Measurements from ENCODE around the gene FAM131C.
"Not testable (repeated sequence)": the region's sequence is repeated elsewhere in the genome, so short reads cannot be mapped to it uniquely, and the experiment has no call there.

The FAM131C gene

DNA sequence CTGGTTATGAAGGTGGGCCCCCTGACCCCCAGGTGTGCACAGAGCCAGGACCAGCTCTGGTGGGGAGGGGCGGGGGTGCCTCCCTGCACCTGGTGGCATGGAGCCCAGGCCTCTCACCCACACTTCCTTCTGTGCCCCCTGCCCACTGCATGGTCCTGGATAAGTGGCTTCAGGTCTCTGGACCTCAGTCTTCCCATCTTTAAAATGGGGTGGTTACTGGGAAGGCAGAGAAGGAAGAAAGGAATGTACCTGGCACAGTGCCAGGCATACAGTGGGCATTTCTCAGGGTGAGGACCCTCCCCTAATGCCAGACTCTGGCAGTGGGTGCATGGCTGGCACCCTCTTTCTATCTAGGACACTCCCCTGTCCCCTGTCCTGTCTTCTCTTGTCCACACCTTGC, 44.2 kb downstream of the FAM131C start:
- Histone ChIP-seq H3K36me3 (replicated peaks; ENCODE audit: low read depth, low read length) (no peaks in the 10 kb centered on the region), H3K4me3 (ENCODE audit: low read length) (no peak overlapping the region), H3K4me2 (ENCODE audit: low read length) (no peak overlapping the region), H3K79me2 (ENCODE audit: low read length) (no peaks in the 10 kb centered on the region), H3K9ac (ENCODE audit: low read length) (no peak overlapping the region), H3K4me1 (ENCODE audit: low read length) (no peaks in the 10 kb centered on the region), H3K9me3 (ENCODE audit: insufficient read depth, low read length) (no peaks in the 10 kb centered on the region), H4K20me1 (ENCODE audit: insufficient read depth, low read length) (no peaks in the 10 kb centered on the region), H3K27me3 (ENCODE audit: low read depth, low read length) (0 out of 2 replicates have a peak, but pooled peaks cover 4% of the 10 kb centered on the region), H2AFZ (ENCODE audit: low read depth, low read length) (no peak overlapping the region), H3K27ac (ENCODE audit: low read length) (no peak overlapping the region)
- TF ChIP-seq EZH2phosphoT487 (IDR thresholded peaks at IDR 0.05; ENCODE audit: low read depth): no peak
- TF ChIP-seq, protein P1, sequence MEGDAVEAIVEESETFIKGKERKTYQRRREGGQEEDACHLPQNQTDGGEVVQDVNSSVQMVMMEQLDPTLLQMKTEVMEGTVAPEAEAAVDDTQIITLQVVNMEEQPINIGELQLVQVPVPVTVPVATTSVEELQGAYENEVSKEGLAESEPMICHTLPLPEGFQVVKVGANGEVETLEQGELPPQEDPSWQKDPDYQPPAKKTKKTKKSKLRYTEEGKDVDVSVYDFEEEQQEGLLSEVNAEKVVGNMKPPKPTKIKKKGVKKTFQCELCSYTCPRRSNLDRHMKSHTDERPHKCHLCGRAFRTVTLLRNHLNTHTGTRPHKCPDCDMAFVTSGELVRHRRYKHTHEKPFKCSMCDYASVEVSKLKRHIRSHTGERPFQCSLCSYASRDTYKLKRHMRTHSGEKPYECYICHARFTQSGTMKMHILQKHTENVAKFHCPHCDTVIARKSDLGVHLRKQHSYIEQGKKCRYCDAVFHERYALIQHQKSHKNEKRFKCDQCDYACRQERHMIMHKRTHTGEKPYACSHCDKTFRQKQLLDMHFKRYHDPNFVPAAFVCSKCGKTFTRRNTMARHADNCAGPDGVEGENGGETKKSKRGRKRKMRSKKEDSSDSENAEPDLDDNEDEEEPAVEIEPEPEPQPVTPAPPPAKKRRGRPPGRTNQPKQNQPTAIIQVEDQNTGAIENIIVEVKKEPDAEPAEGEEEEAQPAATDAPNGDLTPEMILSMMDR (IDR thresholded peaks at IDR 0.05; ENCODE audit: low read depth, low read length): no peak

GRCh38 chr1:16029003-16029268, 44.5 kb downstream of the FAM131C start:
- H3K9ac ChIP-seq (ENCODE audit: low read length); H3K4me1 ChIP-seq (ENCODE audit: low read length); H3K36me3 ChIP-seq (replicated peaks; ENCODE audit: low read depth, low read length); H4K20me1 ChIP-seq (ENCODE audit: insufficient read depth, low read length); H2AFZ ChIP-seq (ENCODE audit: low read depth, low read length); H3K27ac ChIP-seq (ENCODE audit: low read length); H3K79me2 ChIP-seq (ENCODE audit: low read length); H3K4me3 ChIP-seq (ENCODE audit: low read length); H3K4me2 ChIP-seq (ENCODE audit: low read length); H3K27me3 ChIP-seq (ENCODE audit: low read depth, low read length); H3K9me3 ChIP-seq (ENCODE audit: insufficient read depth, low read length): not testable (repeated sequence)

GRCh38 chr1:16028237-16029002, 45.0 kb downstream of the FAM131C start:
- H4K20me1 ChIP-seq (ENCODE audit: insufficient read depth, low read length): no peaks in the 10 kb centered on the region
- H3K27me3 ChIP-seq (ENCODE audit: low read depth, low read length): 0 out of 2 replicates have a peak, but pooled peaks cover 4% of the 10 kb centered on the region
- no peaks in the 10 kb centered on the region for H3K79me2 ChIP-seq (ENCODE audit: low read length)
- no peaks in the 10 kb centered on the region for H3K36me3 ChIP-seq (replicated peaks; ENCODE audit: low read depth, low read length)
- H3K4me2 ChIP-seq (ENCODE audit: low read length): no peak overlapping the region
- H3K9me3 ChIP-seq (ENCODE audit: insufficient read depth, low read length): no peaks in the 10 kb centered on the region
- no peak overlapping the region for H3K9ac ChIP-seq (ENCODE audit: low read length)
- no peak overlapping the region for H3K27ac ChIP-seq (ENCODE audit: low read length)
- TF ChIP-seq, protein P1 (IDR thresholded peaks at IDR 0.05; ENCODE audit: low read depth, low read length): no peak
- TF ChIP-seq EZH2phosphoT487 (IDR thresholded peaks at IDR 0.05; ENCODE audit: low read depth): no peak
- no peak overlapping the region for H3K4me3 ChIP-seq (ENCODE audit: low read length)
- H3K4me1 ChIP-seq (ENCODE audit: low read length): no peaks in the 10 kb centered on the region
- H2AFZ ChIP-seq (ENCODE audit: low read depth, low read length): no peak overlapping the region

DNA sequence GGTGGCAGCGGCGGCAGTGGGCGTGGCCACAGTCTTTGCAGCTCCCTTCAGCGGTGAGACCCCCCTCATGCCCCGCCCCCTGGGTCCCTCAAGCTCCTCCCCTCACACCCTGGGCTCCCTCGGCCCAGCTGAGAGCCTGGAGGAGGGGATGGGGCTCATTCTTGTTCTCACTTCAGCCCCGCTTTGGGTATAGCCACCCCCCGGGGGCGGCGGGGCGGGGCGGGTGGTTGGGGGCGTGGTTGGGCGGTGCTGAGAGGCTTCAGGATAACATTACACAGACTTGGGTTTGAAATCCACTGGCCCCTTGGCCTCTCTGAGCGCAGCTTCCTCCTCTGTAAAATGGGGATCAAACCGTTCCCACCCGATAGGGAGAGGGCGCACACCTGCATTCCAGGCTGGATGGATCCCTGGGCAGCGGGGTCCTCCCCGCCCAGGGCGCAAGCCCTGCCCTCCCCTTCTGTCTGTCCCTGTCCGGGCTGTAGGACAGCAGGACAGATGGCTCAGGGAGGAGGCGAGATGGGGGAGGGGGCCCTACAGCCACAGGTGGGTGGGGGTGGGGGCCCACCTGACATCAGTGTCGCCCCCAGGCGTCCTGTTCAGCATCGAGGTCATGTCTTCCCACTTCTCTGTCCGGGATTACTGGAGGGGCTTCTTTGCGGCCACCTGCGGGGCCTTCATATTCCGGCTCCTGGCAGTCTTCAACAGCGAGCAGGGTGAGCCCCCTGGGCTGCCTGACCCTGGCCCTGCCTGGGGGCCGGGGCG, 46.5 kb downstream of the FAM131C start:
- TF ChIP-seq EZH2phosphoT487 (IDR thresholded peaks at IDR 0.05; ENCODE audit: low read depth): no peak
- TF ChIP-seq, protein P1 (IDR thresholded peaks at IDR 0.05; ENCODE audit: low read depth, low read length): no peak
- H3K4me2 ChIP-seq (ENCODE audit: low read length): no peak overlapping the region
- H4K20me1 ChIP-seq (ENCODE audit: insufficient read depth, low read length): no peaks in the 10 kb centered on the region
- no peaks in the 10 kb centered on the region for H3K9me3 ChIP-seq (ENCODE audit: insufficient read depth, low read length)
- H2AFZ ChIP-seq (ENCODE audit: low read depth, low read length): no peak overlapping the region
- no peak overlapping the region for H3K9ac ChIP-seq (ENCODE audit: low read length)
- no peaks in the 10 kb centered on the region for H3K79me2 ChIP-seq (ENCODE audit: low read length)
- no peaks in the 10 kb centered on the region for H3K36me3 ChIP-seq (replicated peaks; ENCODE audit: low read depth, low read length)
- H3K4me3 ChIP-seq (ENCODE audit: low read length): no peak overlapping the region
- H3K4me1 ChIP-seq (ENCODE audit: low read length): no peaks in the 10 kb centered on the region
- H3K27ac ChIP-seq (ENCODE audit: low read length): no peak overlapping the region
- 0 out of 2 replicates have a peak, but pooled peaks cover 4% of the 10 kb centered on the region for H3K27me3 ChIP-seq (ENCODE audit: low read depth, low read length)

DNA sequence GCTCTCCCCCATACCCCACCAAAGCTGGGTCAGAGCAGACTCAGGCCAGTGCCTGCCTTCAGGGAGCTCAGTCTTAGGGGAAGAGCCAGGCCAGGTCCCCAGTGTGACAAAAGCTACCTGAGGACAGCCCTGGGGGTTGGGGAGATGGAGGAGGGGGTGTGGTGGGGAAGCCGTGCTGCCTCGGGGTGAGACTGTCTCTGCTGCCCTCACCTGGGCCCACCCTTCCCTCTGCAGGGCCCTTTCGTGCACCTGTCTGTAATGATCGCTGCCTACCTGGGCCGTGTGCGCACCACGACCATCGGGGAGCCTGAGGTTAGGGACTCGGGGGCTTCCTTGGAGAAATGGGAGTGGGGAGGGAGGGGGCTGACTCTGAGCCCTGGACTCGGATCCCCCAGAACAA, 47.1 kb downstream of the FAM131C start:
- not testable (repeated sequence) for H3K4me2 ChIP-seq (ENCODE audit: low read length); H3K36me3 ChIP-seq (replicated peaks; ENCODE audit: low read depth, low read length); H4K20me1 ChIP-seq (ENCODE audit: insufficient read depth, low read length); H3K9ac ChIP-seq (ENCODE audit: low read length); H3K27me3 ChIP-seq (ENCODE audit: low read depth, low read length); H3K9me3 ChIP-seq (ENCODE audit: insufficient read depth, low read length); H3K27ac ChIP-seq (ENCODE audit: low read length); H2AFZ ChIP-seq (ENCODE audit: low read depth, low read length); H3K4me1 ChIP-seq (ENCODE audit: low read length); H3K79me2 ChIP-seq (ENCODE audit: low read length); H3K4me3 ChIP-seq (ENCODE audit: low read length)

Data from OCI-LY3 (cell line).